CD14-positive monocyte (primary cell): ENCODE results near the gene PDE4D. TPM values are rescaled to one million over a fixed set of nuclear protein-coding genes. Genes with fewer than 3 reads are reported as not detected.

ENCODE experiments used
- DNase-seq, 3 donors: peaks; one replicate each; pipeline ENCODE4 v3.0.0-alpha.2; 2011 to 2022
- H2AFZ ChIP-seq: 2 replicates; pipeline ENCODE4 v1.6.0; 2012; ENCODE audit warnings: mild to moderate bottlenecking, low read depth, low read length, inconsistent platforms; ENCODE audit not compliant: insufficient read depth, poor library complexity, severe bottlenecking
- H3K27ac ChIP-seq, 2 donors: 1 replicate in 1 of 2; 2 replicates in 1 of 2; pipeline ENCODE4 v1.5.1; 2012 to 2013; ENCODE audit warnings: low read length in 2 of 2, control low read depth in 1 of 2, inconsistent platforms in 1 of 2, low read depth in 1 of 2, mild to moderate bottlenecking in 1 of 2
- H3K27me3 ChIP-seq, 2 donors: one replicate each; pipeline versions ENCODE4 v1.6.0 to v1.6.1; 2011 to 2013; ENCODE audit warnings: low read length in 2 of 2; ENCODE audit not compliant: control insufficient read depth in 2 of 2, insufficient read depth in 2 of 2
- H3K36me3 ChIP-seq, 2 donors: replicated peaks in 1 of 2; 1 replicate in 1 of 2; 2 replicates in 1 of 2; pipeline versions ENCODE4 v1.5.1 to v1.6.1; 2012 to 2013; ENCODE audit warnings: low read length in 2 of 2, control low read depth in 1 of 2, inconsistent platforms in 1 of 2, mild to moderate bottlenecking in 1 of 2; ENCODE audit not compliant: insufficient read depth in 2 of 2, control insufficient read depth in 1 of 2
- H3K4me1 ChIP-seq, 2 donors: 1 replicate in 1 of 2; 2 replicates in 1 of 2; pipeline versions ENCODE4 v1.5.1 to v1.6.1; 2012 to 2013; ENCODE audit warnings: low read length in 2 of 2, control low read depth in 1 of 2, inconsistent platforms in 1 of 2, mild to moderate bottlenecking in 1 of 2, moderate library complexity in 1 of 2; ENCODE audit not compliant: insufficient read depth in 2 of 2, control insufficient read depth in 1 of 2
- H3K4me2 ChIP-seq: replicated peaks from 2 replicates; pipeline ENCODE3; 2012; ENCODE audit warnings: low read length, moderate library complexity, mild to moderate bottlenecking; ENCODE audit not compliant: poor library complexity, severe bottlenecking; ENCODE audit errors: extremely low read depth
- H3K4me3 ChIP-seq, 3 experiments: fragments of 200-600 bp in 1 of 3; sonication (generic) in 1 of 3; replicated peaks in 1 of 3; 1 replicate in 2 of 3; 2 replicates in 1 of 3; pipeline ENCODE4 v1.5.1; 2011 to 2013; ENCODE audit warnings: low read length in 3 of 3, mild to moderate bottlenecking in 3 of 3, control low read depth in 2 of 3, low read depth in 2 of 3, inconsistent platforms in 1 of 3, moderate library complexity in 1 of 3
- H3K79me2 ChIP-seq: 2 replicates; pipeline ENCODE4 v1.6.0; 2012; ENCODE audit warnings: mild to moderate bottlenecking, control low read depth, inconsistent platforms, low read length, moderate library complexity; ENCODE audit not compliant: insufficient read depth
- H3K9ac ChIP-seq: 2 replicates; pipeline ENCODE4 v1.6.0; 2017; ENCODE audit warnings: low read length, mild to moderate bottlenecking; ENCODE audit not compliant: insufficient read depth, poor library complexity, severe bottlenecking
- H3K9me3 ChIP-seq, 2 donors: replicated peaks in 1 of 2; 1 replicate in 1 of 2; 2 replicates in 1 of 2; pipeline versions ENCODE4 v1.5.1 to v1.6.1; 2012 to 2013; ENCODE audit warnings: low read length in 2 of 2, control low read depth in 1 of 2; ENCODE audit not compliant: control insufficient read depth in 1 of 2, insufficient read depth in 1 of 2
- H4K20me1 ChIP-seq: 2 replicates; pipeline ENCODE4 v1.6.0; 2012; ENCODE audit warnings: mild to moderate bottlenecking, low read length, control low read depth, moderate library complexity; ENCODE audit not compliant: insufficient read depth
- H3K27ac Mint-ChIP-seq, 7 donors: one replicate each; pipeline ENCODE4 v1.8.0; 2020; ENCODE audit warnings: mild to moderate bottlenecking in 7 of 7, mixed read lengths in 7 of 7, moderate library complexity in 6 of 7, inconsistent platforms in 2 of 7
- H3K27me3 Mint-ChIP-seq, 3 donors: one replicate each; pipeline ENCODE4 v1.8.0; 2021 to 2022; ENCODE audit warnings: low read depth in 3 of 3, mild to moderate bottlenecking in 3 of 3, mixed read lengths in 3 of 3, moderate library complexity in 3 of 3, inconsistent platforms in 1 of 3
- H3K36me3 Mint-ChIP-seq, 2 donors: one replicate each; pipeline ENCODE4 v1.8.0; 2020; ENCODE audit warnings: mixed read lengths in 2 of 2, inconsistent platforms in 1 of 2, mild to moderate bottlenecking in 1 of 2
- H3K4me1 Mint-ChIP-seq: one replicate; pipeline ENCODE4 v1.8.0; 2020; ENCODE audit warnings: mild to moderate bottlenecking, mixed read lengths
- H3K4me3 Mint-ChIP-seq, 2 donors: one replicate each; pipeline ENCODE4 v1.8.0; 2020; ENCODE audit warnings: mild to moderate bottlenecking in 2 of 2, mixed read lengths in 2 of 2, moderate library complexity in 1 of 2
- H3K9me3 Mint-ChIP-seq, 7 donors: one replicate each; pipeline ENCODE4 v1.8.0; 2020 to 2022; ENCODE audit warnings: mixed read lengths in 7 of 7, mild to moderate bottlenecking in 6 of 7, moderate library complexity in 6 of 7, inconsistent platforms in 2 of 7
- WGBS: methylation state at CpG from one replicate; pipeline ENCODE4 v1.1.5; 2013; ENCODE audit warnings: missing lambda C conversion rate; ENCODE audit not compliant: insufficient coverage; 5-methylcytosine and 5-hydroxymethylcytosine counted together
- intact Hi-C, 2 donors: fragments of 100-400 bp; cut with micrococcal nuclease; formaldehyde crosslinking; loops; one replicate each; pipeline versions ENCODE4 v1.15.0 to v1.15.1; 2023
- polyA plus RNA-seq, 3 donors: library from polyadenylated mRNA; depleted of rRNA in 1 of 3; unstranded in 2 of 3; stranded (reverse) in 1 of 3; fragments of 300-500 nt in 2 of 3; fragments of >200 nt in 1 of 3; fragmentation: Illumina TruSeq in 2 of 3; gene quantifications; 1 replicate in 2 of 3; 2 replicates in 1 of 3; pipeline ENCODE4 v1.2.3, GENCODE V29; 2012 to 2021
- TF ChIP-seq, protein P1 (sequence below): fragments of 200-600 bp; IDR thresholded peaks from one replicate; pipeline ENCODE4 v1.8.0; 2022; ENCODE audit warnings: antibody characterized with exemption, mild to moderate bottlenecking

PDE4D gene
- polyA plus RNA-seq, 3 donors: 1.9 to 3.4 (median 2.8) TPM

DNA sequence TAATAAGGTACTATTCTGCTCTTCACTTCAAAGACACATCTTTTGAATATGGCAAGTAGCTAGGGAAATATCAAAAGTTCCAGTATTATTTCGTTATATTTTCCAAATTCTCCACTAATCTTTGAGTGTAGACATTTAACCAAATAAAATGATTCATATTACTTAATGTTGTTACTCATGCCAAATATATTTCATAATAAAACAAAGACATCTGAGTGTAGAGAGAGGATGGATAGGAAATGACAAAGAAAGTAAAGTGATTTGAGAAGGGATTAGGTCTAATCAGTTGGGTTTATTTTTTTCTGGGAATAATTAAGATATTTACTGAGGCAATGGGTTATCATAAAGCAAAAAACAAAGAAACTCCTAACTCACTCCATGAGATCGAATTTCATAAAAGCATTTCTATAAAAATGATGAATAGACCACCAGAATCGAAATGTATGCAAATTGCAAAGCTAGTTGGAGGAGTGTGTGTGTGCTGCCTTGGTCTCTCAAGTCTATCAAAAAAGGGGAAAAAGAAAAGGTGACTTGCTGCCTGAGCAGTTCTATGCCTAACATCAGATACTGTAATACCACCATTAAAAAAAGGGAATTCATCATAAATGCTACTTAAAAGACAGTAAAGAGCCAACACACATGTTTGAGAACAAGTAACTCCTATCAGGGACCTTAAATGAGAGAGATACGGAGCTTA, 255.5 kb downstream of the PDE4D start:
- H3K4me1 ChIP-seq: no peaks in the 10 kb centered on the region
- H2AFZ ChIP-seq: no peak overlapping the region
- H3K27ac Mint-ChIP-seq: no peak overlapping the region
- peaks cover 0 to 1% (median 0%) of the 10 kb centered on the region in 3 donors for H3K27me3 Mint-ChIP-seq
- H3K36me3 ChIP-seq: no peaks in the 10 kb centered on the region
- no peak overlapping the region for H3K4me2 ChIP-seq
- peaks cover 5 to 10% of the 10 kb centered on the region in 2 donors for H3K36me3 Mint-ChIP-seq
- TF ChIP-seq, protein P1, sequence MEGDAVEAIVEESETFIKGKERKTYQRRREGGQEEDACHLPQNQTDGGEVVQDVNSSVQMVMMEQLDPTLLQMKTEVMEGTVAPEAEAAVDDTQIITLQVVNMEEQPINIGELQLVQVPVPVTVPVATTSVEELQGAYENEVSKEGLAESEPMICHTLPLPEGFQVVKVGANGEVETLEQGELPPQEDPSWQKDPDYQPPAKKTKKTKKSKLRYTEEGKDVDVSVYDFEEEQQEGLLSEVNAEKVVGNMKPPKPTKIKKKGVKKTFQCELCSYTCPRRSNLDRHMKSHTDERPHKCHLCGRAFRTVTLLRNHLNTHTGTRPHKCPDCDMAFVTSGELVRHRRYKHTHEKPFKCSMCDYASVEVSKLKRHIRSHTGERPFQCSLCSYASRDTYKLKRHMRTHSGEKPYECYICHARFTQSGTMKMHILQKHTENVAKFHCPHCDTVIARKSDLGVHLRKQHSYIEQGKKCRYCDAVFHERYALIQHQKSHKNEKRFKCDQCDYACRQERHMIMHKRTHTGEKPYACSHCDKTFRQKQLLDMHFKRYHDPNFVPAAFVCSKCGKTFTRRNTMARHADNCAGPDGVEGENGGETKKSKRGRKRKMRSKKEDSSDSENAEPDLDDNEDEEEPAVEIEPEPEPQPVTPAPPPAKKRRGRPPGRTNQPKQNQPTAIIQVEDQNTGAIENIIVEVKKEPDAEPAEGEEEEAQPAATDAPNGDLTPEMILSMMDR: no peak
- no peak overlapping the region for H3K27ac ChIP-seq
- no peaks in the 10 kb centered on the region for H3K27me3 ChIP-seq
- no peaks in the 10 kb centered on the region for H3K4me1 Mint-ChIP-seq
- H3K9me3 ChIP-seq: peaks cover 0 to 4% of the 10 kb centered on the region in 2 donors
- DNase-seq: no peak
- intact Hi-C loops: no loop called here
- no peak overlapping the region for H3K4me3 Mint-ChIP-seq
- H3K9me3 Mint-ChIP-seq: peaks cover 5 to 30% (median 21%) of the 10 kb centered on the region in 7 donors
- H3K4me3 ChIP-seq: no peak overlapping the region
- H3K79me2 ChIP-seq: no peaks in the 10 kb centered on the region
- WGBS: 80% methylated on average over 1 of the region's 4 CpGs
- no peak overlapping the region for H3K9ac ChIP-seq
- no peaks in the 10 kb centered on the region for H4K20me1 ChIP-seq

DNA sequence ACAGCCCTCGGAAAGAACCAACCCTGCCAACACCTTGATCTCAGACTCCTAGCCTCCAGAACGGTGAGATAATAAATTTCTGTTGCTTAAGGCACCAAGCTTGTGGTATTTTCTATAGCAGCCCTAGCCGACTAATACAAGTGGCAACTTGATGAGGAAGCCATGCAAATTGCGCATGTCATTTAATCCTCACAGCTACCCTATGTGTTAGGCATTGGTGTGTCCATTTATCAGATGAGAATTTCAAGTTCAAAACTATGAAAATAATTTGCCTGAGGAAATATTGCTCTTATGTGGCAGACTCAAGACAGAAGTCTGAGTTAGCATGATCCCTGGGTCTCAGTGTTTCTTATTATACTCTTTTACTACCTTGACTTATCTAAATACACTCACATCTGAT, 264.0 kb downstream of the PDE4D start:
- no peak for DNase-seq
- H3K4me2 ChIP-seq: no peak overlapping the region
- H3K27me3 ChIP-seq: no peaks in the 10 kb centered on the region
- H3K4me3 ChIP-seq: no peak overlapping the region
- no peak overlapping the region for H3K9ac ChIP-seq
- H3K79me2 ChIP-seq: no peaks in the 10 kb centered on the region
- Mint-ChIP-seq H3K36me3 (peaks cover 5 to 13% of the 10 kb centered on the region in 2 donors), H3K9me3 (peaks cover 12 to 27% (median 22%) of the 10 kb centered on the region in 7 donors), H3K27ac (no peak overlapping the region), H3K4me3 (no peak overlapping the region), H3K27me3 (no peaks in the 10 kb centered on the region), H3K4me1 (no peaks in the 10 kb centered on the region)
- H4K20me1 ChIP-seq: no peaks in the 10 kb centered on the region
- WGBS: no CpG with 5 or more reads among the region's 4 CpGs
- TF ChIP-seq, protein P1: no peak
- no peak overlapping the region for H3K27ac ChIP-seq
- intact Hi-C loops: no loop called here
- no peak overlapping the region for H2AFZ ChIP-seq
- H3K9me3 ChIP-seq: peaks cover 19 to 23% of the 10 kb centered on the region in 2 donors
- no peaks in the 10 kb centered on the region for H3K36me3 ChIP-seq
- no peaks in the 10 kb centered on the region for H3K4me1 ChIP-seq
